Motor neuron (in vitro differentiated cells): ENCODE results near the gene NIPAL1. TPM values are rescaled to one million over a fixed set of nuclear protein-coding genes. Genes with fewer than 3 reads are reported as not detected.

Experiments used
- ATAC-seq, 8 experiments: fragments of 200-7000 bp; cut with Tn5 transposase; replicated peaks in 6 of 8; 2 replicates each; pipeline ENCODE4 v1.8.0; 2021; ENCODE audit warnings: mild to moderate bottlenecking in 8 of 8, moderate library complexity in 8 of 8
- H3K27ac ChIP-seq, 2 donors: fragments of 250-450 bp; sonication (Bioruptor Pico); 2 replicates each; pipeline ENCODE4 v1.9.0; 2021; ENCODE audit warnings: antibody characterized with exemption in 2 of 2, mild to moderate bottlenecking in 2 of 2, moderate library complexity in 1 of 2
- H3K4me1 ChIP-seq, 2 donors: fragments of 250-450 bp; sonication (Bioruptor Pico); replicated peaks in 1 of 2; 2 replicates each; pipeline ENCODE4 v1.6.1; 2021; ENCODE audit warnings: antibody characterized with exemption in 2 of 2, mild to moderate bottlenecking in 2 of 2, moderate library complexity in 1 of 2
- H3K4me3 ChIP-seq, 5 donors: fragments of 250-450 bp; sonication (Bioruptor Pico); 2 replicates each; pipeline ENCODE4 v1.9.0; 2021; ENCODE audit warnings: antibody characterized with exemption in 5 of 5, mild to moderate bottlenecking in 5 of 5, moderate library complexity in 4 of 5
- WGBS, 10 experiments: fragments of 450-650 bp; shearing (Covaris generic); methylation state at CpG; one replicate each; pipeline ENCODE4 v1.0.0; 2022; 5-methylcytosine and 5-hydroxymethylcytosine counted together
- in situ Hi-C, 9 experiments: fragments of 400-800 bp; cut with MboI; loops; one replicate each; pipeline ENCODE4 v1.15.0; 2021; ENCODE audit warnings: low sequenced_read_pairs in 9 of 9, low pct_unique_long_range_greater_than_20kb in 2 of 9; ENCODE audit not compliant: unreplicated experiment in 9 of 9
- total RNA-seq, 8 experiments: library from RNA; unstranded; fragments of 300-600 nt; gene quantifications; 2 replicates each; pipeline versions ENCODE4 v1.2.3 to v1.2.4, GENCODE V29; 2022

Gene NIPAL1
- total RNA-seq, 8 experiments from 2014 or later, result 1.3 to 3.4 (median 3.1) TPM

DNA sequence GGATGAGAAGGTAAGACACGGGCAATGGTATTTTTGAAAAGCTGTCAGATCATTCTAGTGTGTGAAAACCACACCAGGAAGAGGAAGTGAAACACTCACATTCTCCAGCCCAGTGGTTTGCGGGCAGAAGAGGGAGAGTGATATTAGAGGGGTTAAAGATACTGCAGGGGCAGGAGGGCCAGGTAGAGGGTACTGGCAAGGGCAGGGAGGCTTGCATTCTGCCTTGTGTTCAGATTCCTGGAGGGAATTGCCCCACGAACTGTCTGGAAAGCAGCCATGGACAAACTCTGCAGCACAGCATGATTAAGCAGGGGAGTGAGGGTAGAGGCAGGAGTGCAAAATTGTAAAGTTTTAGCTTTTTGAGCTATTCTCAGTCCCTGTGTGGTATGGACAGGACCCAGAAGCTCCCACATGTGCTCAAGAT, 30.9 kb downstream of the NIPAL1 start:
- 0 to 80% (median 52%) methylated on average over 1 to 3 of the region's 3 CpGs; no CpG with 5 or more reads in 2 of the 10 experiments for WGBS, 10 experiments
- H3K4me3 ChIP-seq, result no peak overlapping the region
- H3K27ac ChIP-seq, result no peak overlapping the region
- in situ Hi-C loops, result no loop called here
- no peaks in the 10 kb centered on the region for H3K4me1 ChIP-seq
- no peak for ATAC-seq

DNA sequence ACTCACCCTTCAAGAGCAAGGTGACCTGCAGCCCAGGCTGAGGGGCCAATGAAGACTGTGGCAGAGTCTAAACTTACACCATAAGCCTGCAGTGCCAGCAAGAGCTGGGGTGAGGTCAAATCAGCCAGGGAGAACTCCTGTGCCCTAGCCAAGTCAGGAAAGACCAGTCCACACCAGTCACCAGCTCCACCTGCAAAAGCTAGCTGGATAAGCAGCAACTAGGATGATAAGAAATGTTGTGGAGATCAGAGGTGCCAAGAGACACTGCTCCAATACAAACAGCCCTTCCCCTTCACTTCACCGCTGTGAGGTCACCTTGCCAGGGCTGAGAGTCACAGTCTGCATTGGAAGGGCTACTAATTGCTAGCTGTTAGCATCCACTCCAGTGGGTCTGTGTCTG, 31.3 kb downstream of the NIPAL1 start:
- no peak overlapping the region for H3K27ac ChIP-seq
- ATAC-seq, result no peak
- no peak overlapping the region for H3K4me3 ChIP-seq
- in situ Hi-C loops, result no loop called here
- WGBS, 10 experiments, result 67 to 100% methylated on average over 1 of the region's 1 CpG; no CpG with 5 or more reads in 8 of the 10 experiments
- no peaks in the 10 kb centered on the region for H3K4me1 ChIP-seq

DNA sequence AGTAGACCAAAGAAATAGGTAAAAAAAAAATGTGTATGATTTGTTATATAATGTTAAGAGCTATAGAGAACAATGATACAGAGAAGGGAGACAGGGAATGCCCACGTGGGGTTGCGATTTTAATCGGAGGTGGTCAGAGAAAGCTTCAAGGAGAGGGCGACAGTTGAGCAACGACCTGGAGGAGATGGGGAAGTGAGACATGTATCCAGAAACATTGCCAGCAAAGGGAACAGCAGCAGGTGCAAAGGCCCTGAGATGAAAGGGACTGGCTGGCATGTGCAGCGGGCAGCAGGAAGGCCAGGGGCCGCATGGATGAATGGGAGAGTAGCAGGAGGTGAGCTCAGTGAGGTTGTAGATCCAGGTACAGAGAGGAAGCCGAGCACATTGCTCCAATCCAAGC, 32.9 kb downstream of the NIPAL1 start:
- Histone ChIP-seq H3K4me3 (no peak overlapping the region), H3K4me1 (no peaks in the 10 kb centered on the region), H3K27ac (no peak overlapping the region)
- in situ Hi-C loops, result no loop called here
- WGBS, 10 experiments, result 19 to 100% (median 85%) methylated on average over 3 to 8 of the region's 8 CpGs
- ATAC-seq, result no peak

DNA sequence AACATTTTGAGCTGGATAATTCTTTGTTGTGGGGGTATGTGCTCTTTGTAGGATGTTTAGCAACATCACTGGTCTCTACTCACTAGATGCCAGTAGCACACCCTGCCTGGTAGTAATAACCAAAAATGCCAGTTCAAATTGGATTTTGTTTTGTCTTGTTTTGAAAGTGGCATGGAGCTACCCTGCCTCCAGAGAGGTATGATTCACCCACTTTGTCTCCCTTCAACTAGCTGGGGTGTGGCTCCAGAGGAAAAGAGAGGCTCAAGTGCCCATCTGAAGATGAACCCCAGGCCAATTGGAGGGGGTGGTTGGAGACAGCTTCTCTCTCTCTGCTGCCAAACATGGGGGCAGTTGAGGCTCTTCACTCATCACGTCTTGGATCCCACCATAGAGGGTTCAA, 34.5 kb downstream of the NIPAL1 start:
- Histone ChIP-seq H3K4me1 (no peaks in the 10 kb centered on the region), H3K4me3 (no peak overlapping the region), H3K27ac (no peak overlapping the region)
- ATAC-seq, result no peak
- WGBS, 10 experiments, result 0% methylated on average over 1 of the region's 1 CpG; no CpG with 5 or more reads in 9 of the 10 experiments
- in situ Hi-C loops, result no loop called here

DNA sequence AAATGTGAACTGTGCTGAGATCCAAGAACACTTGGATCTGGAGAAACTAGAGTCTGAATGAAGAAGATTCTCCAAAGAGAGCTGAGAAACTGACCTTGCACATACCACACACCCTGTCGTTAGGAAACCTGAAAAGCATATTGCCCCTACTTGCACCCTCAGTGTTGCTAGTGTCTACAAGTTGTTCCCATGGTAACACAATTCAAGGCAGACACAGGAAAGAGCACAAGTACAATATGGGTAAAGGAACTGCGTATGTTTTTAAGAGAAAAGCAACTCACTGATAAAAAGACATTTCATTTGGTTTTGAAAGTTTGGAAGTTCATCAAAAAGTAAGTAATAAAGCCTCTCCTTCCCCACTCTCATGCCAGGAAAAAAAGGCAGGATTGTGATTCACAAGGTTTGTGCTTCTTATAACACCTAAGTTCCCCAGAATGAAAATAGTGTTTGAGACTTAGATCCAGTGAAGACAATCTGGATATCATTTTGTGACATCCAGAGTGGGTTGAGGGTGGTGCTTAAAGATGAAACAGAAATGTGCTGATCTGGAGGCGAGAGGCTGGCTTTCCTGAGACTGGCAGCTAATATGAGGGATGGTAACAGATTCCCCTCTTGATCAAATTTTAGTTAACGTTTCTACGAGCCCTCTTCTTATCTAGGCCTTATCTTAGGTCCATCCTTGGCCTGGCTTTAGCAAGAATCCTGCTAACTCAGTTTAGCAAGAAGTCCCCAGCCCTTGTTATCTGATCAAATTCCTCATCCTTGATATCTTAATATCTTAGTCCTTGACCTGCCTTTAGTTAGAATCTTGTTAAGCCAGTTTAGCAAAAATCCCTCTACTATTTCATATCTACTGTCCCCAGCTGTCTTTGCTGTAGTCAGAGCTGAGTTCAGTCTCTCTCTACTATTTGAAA, 42.3 kb downstream of the NIPAL1 start:
- in situ Hi-C loops, result no loop called here
- WGBS, 10 experiments, result 0 to 73% (median 47%) methylated on average over 1 to 5 of the region's 5 CpGs; no CpG with 5 or more reads in 1 of the 10 experiments
- H3K4me3 ChIP-seq, result no peak overlapping the region
- H3K4me1 ChIP-seq, result no peaks in the 10 kb centered on the region
- no peak overlapping the region for H3K27ac ChIP-seq
- peak in 1 of 8 experiments; percentile 72 for ATAC-seq

DNA sequence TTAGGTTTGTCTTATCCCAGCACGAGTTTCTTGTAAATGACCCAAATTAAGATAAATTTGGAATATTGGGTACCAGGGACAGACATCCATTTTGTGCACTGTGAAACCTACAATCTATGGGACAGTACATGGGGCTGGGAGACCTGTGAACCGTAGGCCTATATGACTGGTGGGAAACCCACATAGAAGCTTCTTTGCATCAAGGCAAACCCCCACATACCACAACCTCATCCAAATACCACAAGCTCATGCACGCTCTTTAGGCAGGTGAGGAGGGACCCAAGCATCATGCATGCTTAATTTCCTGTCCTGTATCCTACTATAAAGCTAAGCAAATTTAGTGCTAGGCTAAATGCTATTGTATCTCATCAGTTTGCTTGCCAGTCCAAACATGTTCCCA, 47.8 kb downstream of the NIPAL1 start:
- no peak for ATAC-seq
- 13 to 85% (median 60%) methylated on average over 1 to 3 of the region's 3 CpGs; no CpG with 5 or more reads in 3 of the 10 experiments for whole genome bisulfite sequencing, 10 experiments
- in situ Hi-C loops, result no loop called here
- Histone ChIP-seq H3K4me1 (no peaks in the 10 kb centered on the region), H3K27ac (no peak overlapping the region), H3K4me3 (no peak overlapping the region)

DNA sequence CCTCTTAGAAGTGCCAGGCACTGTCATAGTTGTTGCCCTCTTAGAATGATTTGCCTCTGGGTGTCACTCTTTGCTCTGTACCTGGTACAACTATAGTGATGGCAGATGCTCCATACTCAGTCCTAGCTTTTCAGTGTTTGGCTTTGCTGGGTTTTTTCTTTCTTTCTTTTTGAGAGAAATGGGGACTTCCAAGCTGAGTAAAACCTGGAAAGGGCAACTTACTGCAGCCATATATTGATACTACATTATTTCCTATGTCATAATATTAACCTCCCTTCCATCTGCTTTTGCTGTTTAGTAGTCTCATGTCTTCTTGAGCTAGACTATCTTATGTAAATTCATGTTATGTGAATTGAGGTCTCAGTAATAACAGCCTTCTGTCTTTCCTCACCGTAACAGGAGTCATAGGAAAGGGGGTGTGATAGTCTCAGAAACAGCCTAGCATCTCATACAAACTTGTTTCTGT, 49.0 kb downstream of the NIPAL1 start:
- WGBS, 10 experiments, result 75 to 100% (median 90%) methylated on average over 1 of the region's 1 CpG; no CpG with 5 or more reads in 3 of the 10 experiments
- in situ Hi-C loops, result no loop called here
- no peak for ATAC-seq
- no peaks in the 10 kb centered on the region for H3K4me1 ChIP-seq
- no peak overlapping the region for H3K27ac ChIP-seq
- no peak overlapping the region for H3K4me3 ChIP-seq

DNA sequence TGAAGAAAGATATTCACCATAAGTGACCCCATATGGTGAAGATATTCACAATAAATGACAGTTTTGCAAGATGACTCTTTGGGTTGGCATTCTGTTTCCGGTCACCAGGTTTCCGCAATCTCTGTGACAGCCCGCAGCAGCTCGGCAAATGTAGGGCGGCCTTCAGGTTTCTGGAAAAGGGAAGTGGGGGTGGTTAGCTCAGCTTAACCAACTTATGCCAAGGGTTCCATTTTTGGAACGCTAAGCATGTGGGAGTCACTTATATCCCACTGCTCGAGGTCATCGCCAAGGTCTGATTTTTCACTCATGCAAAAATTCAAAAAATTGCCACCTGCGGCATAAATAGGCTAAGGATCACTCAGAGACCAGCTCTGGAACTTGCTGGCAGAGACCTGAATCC, 51.0 kb downstream of the NIPAL1 start:
- WGBS, 10 experiments, result 55 to 100% (median 94%) methylated on average over 1 to 9 of the region's 9 CpGs
- in situ Hi-C loops, result no loop called here
- no peak overlapping the region for H3K4me3 ChIP-seq
- ATAC-seq, result no peak
- no peaks in the 10 kb centered on the region for H3K4me1 ChIP-seq
- no peak overlapping the region for H3K27ac ChIP-seq

DNA sequence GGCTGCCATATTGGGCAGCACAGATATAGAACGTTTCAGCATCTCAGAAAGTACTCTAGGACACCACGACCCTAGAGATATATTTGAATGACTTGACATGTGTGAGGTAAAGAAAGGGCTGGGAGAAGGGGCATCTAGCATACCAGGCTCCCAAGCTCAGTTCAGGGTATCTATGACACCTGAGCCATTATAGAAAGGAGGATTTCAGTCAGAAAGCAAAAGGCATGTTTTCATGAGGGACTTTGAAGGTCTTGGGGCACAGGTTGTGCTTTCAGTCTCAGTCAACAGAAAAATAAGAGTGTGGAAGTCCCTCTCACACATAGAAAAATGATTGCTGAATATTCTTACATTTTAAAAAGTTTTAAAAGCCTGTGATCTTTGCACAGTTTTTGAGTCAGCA, 51.6 kb downstream of the NIPAL1 start:
- ATAC-seq, result no peak
- in situ Hi-C loops, result no loop called here
- 0 to 83% (median 40%) methylated on average over 1 to 2 of the region's 2 CpGs; no CpG with 5 or more reads in 3 of the 10 experiments for WGBS, 10 experiments

DNA sequence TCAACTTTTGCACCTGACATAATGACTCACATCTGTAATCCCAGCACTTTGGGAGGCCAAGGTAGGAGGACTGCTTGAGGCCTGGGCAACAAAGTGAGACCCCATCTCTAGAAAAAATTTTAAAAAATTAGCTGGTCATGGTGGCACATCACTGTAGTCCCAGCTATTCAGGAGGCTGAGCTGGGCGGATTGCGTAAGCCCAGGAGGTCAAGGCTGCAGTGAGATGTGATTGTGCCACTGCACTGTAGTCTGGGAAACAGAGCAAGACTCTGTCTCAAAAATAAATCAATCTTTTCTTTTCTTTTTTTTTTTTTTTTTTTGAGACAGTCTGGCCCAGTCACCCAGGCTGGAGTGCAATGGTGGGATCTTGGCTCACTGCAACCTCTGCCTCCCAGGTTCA, 52.5 kb downstream of the NIPAL1 start:
- 0 to 50% (median 42%) methylated on average over 1 to 2 of the region's 2 CpGs; no CpG with 5 or more reads in 7 of the 10 experiments for WGBS, 10 experiments
- H3K27ac ChIP-seq, result no peak overlapping the region
- no peak for ATAC-seq
- H3K4me1 ChIP-seq, result no peaks in the 10 kb centered on the region
- in situ Hi-C loops, result no loop called here
- H3K4me3 ChIP-seq, result no peak overlapping the region

More for the DNA sequence above, 51.6 kb downstream of the NIPAL1 start:
- Histone ChIP-seq H3K27ac (no peak overlapping the region), H3K4me1 (no peaks in the 10 kb centered on the region), H3K4me3 (no peak overlapping the region)

DNA sequence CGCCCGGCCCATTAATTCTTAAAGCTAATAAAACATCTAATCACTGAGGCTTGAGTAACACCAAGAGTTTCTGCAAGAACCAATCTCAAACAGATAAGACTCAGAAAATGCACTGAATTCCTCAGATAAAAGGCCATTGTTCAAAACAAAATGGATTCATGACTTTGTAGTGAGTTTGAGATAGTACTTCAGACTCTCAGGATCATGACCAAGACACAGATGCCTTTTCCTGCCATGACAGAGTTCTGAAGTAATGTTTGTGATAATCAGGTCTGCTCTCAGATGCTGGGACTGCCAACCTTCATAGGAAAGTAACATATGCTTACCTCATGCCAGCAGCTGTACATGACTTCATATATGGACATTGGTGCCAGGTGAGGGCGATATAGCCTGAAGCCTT, 54.6 kb downstream of the NIPAL1 start:
- in situ Hi-C loops, result no loop called here
- 0 to 100% (median 67%) methylated on average over 1 to 3 of the region's 3 CpGs; no CpG with 5 or more reads in 2 of the 10 experiments for WGBS, 10 experiments
- peak in 1 of 8 experiments; percentile 64 for ATAC-seq
- H3K27ac ChIP-seq, result no peak overlapping the region
- no peak overlapping the region for H3K4me3 ChIP-seq
- no peaks in the 10 kb centered on the region for H3K4me1 ChIP-seq

DNA sequence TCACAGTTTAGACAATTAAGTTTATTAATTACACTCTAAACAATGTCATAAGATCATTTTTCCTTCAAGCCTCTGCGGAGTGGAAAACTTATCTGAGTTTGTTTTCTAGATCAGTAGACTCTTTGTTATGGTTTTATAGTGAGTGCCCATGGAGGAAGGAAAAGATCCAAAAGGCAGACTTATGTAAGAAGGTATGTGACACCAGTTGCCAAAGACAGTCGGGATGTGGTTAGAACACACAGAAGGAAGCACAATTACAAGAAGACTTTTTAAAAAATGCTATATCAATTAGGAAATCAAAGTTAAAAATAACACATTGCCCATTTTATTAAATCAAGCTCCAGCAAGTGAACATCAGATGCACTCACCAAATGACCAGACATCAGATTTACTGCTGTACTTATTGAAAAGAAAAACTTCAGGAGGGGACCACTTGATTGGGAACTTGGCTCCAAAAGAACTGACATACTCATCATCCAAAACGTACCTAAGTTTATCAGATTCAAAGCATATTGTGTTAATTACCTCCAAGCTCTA, 57.1 kb downstream of the NIPAL1 start:
- in situ Hi-C loops, result no loop called here
- Histone ChIP-seq H3K4me1 (no peaks in the 10 kb centered on the region), H3K4me3 (no peak overlapping the region), H3K27ac (no peak overlapping the region)
- WGBS, 10 experiments, result 0 to 100% (median 64%) methylated on average over 1 to 3 of the region's 3 CpGs; no CpG with 5 or more reads in 1 of the 10 experiments
- no peak for ATAC-seq

DNA sequence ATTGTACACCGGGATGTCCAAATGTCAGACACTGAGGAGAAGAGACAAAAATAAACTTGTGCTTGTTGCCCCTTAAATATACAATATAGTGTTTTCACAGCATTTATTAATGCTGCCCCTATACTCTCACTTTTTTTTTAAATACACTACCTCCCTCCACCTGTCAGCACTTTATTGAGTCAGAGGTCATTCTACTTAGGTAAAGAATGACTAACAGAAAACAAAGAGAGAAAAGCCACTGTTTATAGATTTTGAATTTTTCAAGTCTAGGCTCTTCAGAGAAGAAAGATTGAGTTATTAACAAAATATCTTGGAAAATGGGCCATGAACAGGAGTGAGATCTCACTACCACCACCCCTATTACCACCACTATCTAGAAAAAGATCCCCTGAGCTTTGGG, 58.1 kb downstream of the NIPAL1 start:
- Histone ChIP-seq H3K27ac (no peak overlapping the region), H3K4me3 (no peak overlapping the region), H3K4me1 (no peaks in the 10 kb centered on the region)
- WGBS, 10 experiments, result 20 to 100% (median 80%) methylated on average over 1 of the region's 1 CpG; no CpG with 5 or more reads in 1 of the 10 experiments
- in situ Hi-C loops, result no loop called here
- ATAC-seq, result no peak
